ENCODE data around the gene ERCC8.

Gene ERCC8

GRCh38 chr5:60833520-60833919, 111.3 kb downstream of the ERCC8 start:
- no peak for DNase-seq

GRCh38 chr5:60830581-60831127, 114.2 kb downstream of the ERCC8 start:
- DNase-seq, result no peak

GRCh38 chr5:60829490-60830266, 115.2 kb downstream of the ERCC8 start:
- DNase-seq, result no peak

GRCh38 chr5:60827201-60827600, 117.7 kb downstream of the ERCC8 start:
- no peak for DNase-seq

- no peak for DNase-seq
Measured at GRCh38 chr5:60826653-60827052, 118.2 kb downstream of the ERCC8 start.
